MM.1S (cell line): Measurements from ENCODE around the gene SKAP2.

ENCODE experiments used
- DNase-seq: peaks from one replicate; pipeline ENCODE4 v3.0.0-alpha.2; 2015
- H2AFZ ChIP-seq: fragments of 300-600 bp; sonication (generic); 2 replicates; pipeline ENCODE4 v1.6.0; 2016; ENCODE audit warnings: antibody characterized with exemption, low read length
- H3F3A ChIP-seq: fragments of 300-600 bp; sonication (generic); 2 replicates; pipeline ENCODE4 v1.6.1; 2016; ENCODE audit warnings: mild to moderate bottlenecking, antibody characterized with exemption, low read length, moderate library complexity, mixed read lengths; ENCODE audit not compliant: insufficient read depth
- H3K27ac ChIP-seq: fragments of 300-600 bp; sonication (generic); 2 replicates; pipeline ENCODE4 v1.5.1; 2016; ENCODE audit warnings: mild to moderate bottlenecking, low read length
- H3K27me3 ChIP-seq: fragments of 300-600 bp; sonication (generic); replicated peaks from 2 replicates; pipeline ENCODE4 v1.6.0; 2016; ENCODE audit warnings: low read length; ENCODE audit not compliant: insufficient read depth
- H3K36me3 ChIP-seq: fragments of 300-600 bp; sonication (generic); replicated peaks from 2 replicates; pipeline ENCODE4 v1.6.1; 2016; ENCODE audit warnings: mild to moderate bottlenecking, low read length, mixed read lengths; ENCODE audit not compliant: insufficient read depth
- H3K4me1 ChIP-seq: fragments of 300-600 bp; sonication (generic); 2 replicates; pipeline ENCODE4 v1.6.1; 2016; ENCODE audit warnings: low read length, mixed read lengths
- H3K4me2 ChIP-seq: fragments of 300-600 bp; sonication (generic); 2 replicates; pipeline ENCODE4 v1.6.0; 2016; ENCODE audit warnings: low read depth, low read length
- H3K4me3 ChIP-seq: fragments of 300-600 bp; sonication (generic); 2 replicates; pipeline ENCODE4 v1.5.1; 2016; ENCODE audit warnings: low read length, mixed read lengths
- H3K79me2 ChIP-seq: fragments of 300-600 bp; sonication (generic); 2 replicates; pipeline ENCODE4 v1.6.1; 2016; ENCODE audit warnings: mixed run types, low read length, mixed read lengths
- H3K9ac ChIP-seq: fragments of 300-600 bp; sonication (generic); 2 replicates; pipeline ENCODE4 v1.6.1; 2016; ENCODE audit warnings: low read length, mixed read lengths
- H3K9me2 ChIP-seq: fragments of 300-600 bp; sonication (generic); replicated peaks from 2 replicates; pipeline ENCODE4 v1.6.1; 2016; ENCODE audit warnings: mild to moderate bottlenecking, low read length, mixed read lengths; ENCODE audit not compliant: insufficient read depth
- H3K9me3 ChIP-seq: fragments of 300-600 bp; sonication (generic); replicated peaks from 2 replicates; pipeline ENCODE4 v1.6.1; 2016; ENCODE audit warnings: mild to moderate bottlenecking, low read length, mixed read lengths; ENCODE audit not compliant: insufficient read depth
- H4K20me1 ChIP-seq: fragments of 300-600 bp; sonication (generic); 2 replicates; pipeline ENCODE4 v1.6.1; 2016; ENCODE audit warnings: mild to moderate bottlenecking, low read length, moderate library complexity, mixed read lengths; ENCODE audit not compliant: insufficient read depth
- CTCF ChIP-seq: fragments of 300-600 bp; sonication (generic); IDR thresholded peaks from 2 replicates; pipeline ENCODE4 v1.5.1; 2016; ENCODE audit warnings: antibody characterized with exemption, low read length, mixed read lengths
- EZH2 ChIP-seq: fragments of 300-600 bp; sonication (generic); optimal IDR thresholded peaks from 2 replicates; pipeline ENCODE3; 2017; ENCODE audit warnings: low read depth, mild to moderate bottlenecking, antibody characterized with exemption, low read length, mixed read lengths
- EZH2phosphoT487 ChIP-seq: fragments of 300-600 bp; sonication (generic); IDR thresholded peaks from 2 replicates; pipeline ENCODE4 v1.6.1; 2018; ENCODE audit warnings: antibody characterized with exemption, low read length

Gene SKAP2

GRCh38 chr7:26860361-26860760 lies 4.0 kb downstream of the SKAP2 start:
- Histone ChIP-seq H3K36me3 (no peaks in the 10 kb centered on the region), H3F3A (peaks cover 13% of the 10 kb centered on the region; the same call in 1 of the 2 replicates), H3K27ac (no peak overlapping the region), H3K9ac (no peak overlapping the region), H4K20me1 (no peaks in the 10 kb centered on the region), H3K4me2 (no peak overlapping the region), H3K4me1 (peaks cover 2% of the 10 kb centered on the region; the same call in 1 of the 2 replicates), H3K27me3 (no peaks in the 10 kb centered on the region), H2AFZ (no peak overlapping the region), H3K9me3 (no peaks in the 10 kb centered on the region), H3K79me2 (peaks cover 13% of the 10 kb centered on the region), H3K4me3 (no peak overlapping the region), H3K9me2 (no peaks in the 10 kb centered on the region)
- no peak for DNase-seq
- TF ChIP-seq EZH2 = no peak
- peak; percentile 15; the same call in 1 of the 2 replicates for TF ChIP-seq CTCF

GRCh38 chr7:26859720-26860119 lies 4.7 kb downstream of the SKAP2 start:
- no peak overlapping the region for H3K4me3 ChIP-seq
- H3F3A ChIP-seq = peaks cover 13% of the 10 kb centered on the region; the same call in 1 of the 2 replicates
- H3K79me2 ChIP-seq = peaks cover 13% of the 10 kb centered on the region
- no peak overlapping the region for H3K4me2 ChIP-seq
- H3K27me3 ChIP-seq = no peaks in the 10 kb centered on the region
- no peaks in the 10 kb centered on the region for H3K36me3 ChIP-seq
- no peak overlapping the region for H2AFZ ChIP-seq
- no peak for TF ChIP-seq CTCF
- TF ChIP-seq EZH2 = no peak
- no peak for TF ChIP-seq EZH2phosphoT487
- no peaks in the 10 kb centered on the region for H3K9me3 ChIP-seq
- no peaks in the 10 kb centered on the region for H3K9me2 ChIP-seq
- no peak overlapping the region for H3K9ac ChIP-seq
- H3K4me1 ChIP-seq = no peaks in the 10 kb centered on the region; the same call in 1 of the 2 replicates
- DNase-seq = no peak
- H3K27ac ChIP-seq = no peak overlapping the region
- H4K20me1 ChIP-seq = no peaks in the 10 kb centered on the region

GRCh38 chr7:26858735-26859134 lies 5.7 kb downstream of the SKAP2 start:
- no peaks in the 10 kb centered on the region for H3K9me2 ChIP-seq
- no peaks in the 10 kb centered on the region for H3K9me3 ChIP-seq
- H3K36me3 ChIP-seq = no peaks in the 10 kb centered on the region
- H3K9ac ChIP-seq = no peak overlapping the region
- H3K4me3 ChIP-seq = no peak overlapping the region
- H3K79me2 ChIP-seq = peaks cover 13% of the 10 kb centered on the region
- 0 out of 2 replicates have a peak, but pooled peaks cover 6% of the 10 kb centered on the region for H3F3A ChIP-seq
- no peak overlapping the region for H3K4me2 ChIP-seq
- TF ChIP-seq CTCF (no peak), EZH2 (no peak), EZH2phosphoT487 (no peak)
- no peak overlapping the region for H3K27ac ChIP-seq
- no peaks in the 10 kb centered on the region; the same call in 1 of the 2 replicates for H3K4me1 ChIP-seq
- no peak for DNase-seq
- no peaks in the 10 kb centered on the region for H3K27me3 ChIP-seq
- H4K20me1 ChIP-seq = no peaks in the 10 kb centered on the region
- no peak overlapping the region for H2AFZ ChIP-seq
